Uterus (tissue), 4 donors: ENCODE data around the gene RPS26. TPM values are rescaled to one million over a fixed set of nuclear protein-coding genes. Genes with fewer than 3 reads are reported as not detected.
"Not testable (repeated sequence)": the region's sequence is repeated elsewhere in the genome, so short reads cannot be mapped to it uniquely, and the experiment has no call there.

Experiments used
- DNase-seq, 2 donors: peaks; one replicate each; pipeline ENCODE4 v3.0.0-alpha.2; 2019 to 2020
- H3K27ac ChIP-seq, 2 donors: fragments of 200-600 bp; sonication (generic); 1 replicate in 1 of 2; 2 replicates in 1 of 2; pipeline ENCODE4 v1.5.1; 2016 to 2018
- H3K27me3 ChIP-seq, 2 donors: fragments of 200-600 bp; sonication (generic); one replicate each; pipeline ENCODE4 v1.5.1; 2018 to 2019; ENCODE audit warnings: control low read depth in 1 of 2
- H3K36me3 ChIP-seq, 2 donors: fragments of 200-600 bp; sonication (generic); one replicate each; pipeline ENCODE4 v1.5.1; 2019; ENCODE audit warnings: control low read depth in 1 of 2
- H3K4me1 ChIP-seq, 2 donors: fragments of 200-600 bp; sonication (generic); one replicate each; pipeline ENCODE4 v1.5.1; 2018 to 2019; ENCODE audit warnings: control low read depth in 1 of 2
- H3K4me3 ChIP-seq, 2 donors: fragments of 200-600 bp; sonication (generic); 1 replicate in 1 of 2; 2 replicates in 1 of 2; pipeline ENCODE4 v1.5.1; 2018 to 2019; ENCODE audit warnings: mild to moderate bottlenecking in 1 of 2
- H3K9me3 ChIP-seq, 2 donors: fragments of 200-600 bp; sonication (generic); one replicate each; pipeline ENCODE4 v1.5.1; 2019; ENCODE audit warnings: control low read depth in 1 of 2
- POLR2A ChIP-seq, 2 donors: fragments of 450-650 bp; IDR thresholded peaks; one replicate each; pipeline ENCODE4 v1.6.1; 2016; ENCODE audit warnings: antibody characterized with exemption in 2 of 2, mild to moderate bottlenecking in 1 of 2, moderate library complexity in 1 of 2
- intact Hi-C: fragments of 100-400 bp; cut with DNase I; formaldehyde crosslinking; loops from one replicate; pipeline ENCODE4 v1.15.1; 2023; ENCODE audit warnings: low total_unique reads
- total RNA-seq, 4 donors: library from RNA; depleted of rRNA in 3 of 4; stranded (reverse); fragments of >200 nt in 3 of 4; gene quantifications; one replicate each; pipeline versions ENCODE4 v1.1.0 to v1.2.4, GENCODE V29; 2014 to 2023
- TF ChIP-seq, protein P1 (sequence below), 4 experiments: fragments of 200-600 bp in 2 of 4; fragments of 450-650 bp in 2 of 4; sonication (generic) in 2 of 4; IDR thresholded peaks; one replicate each; pipeline ENCODE4 v1.5.1; 2016 to 2019; ENCODE audit warnings: antibody characterized with exemption in 4 of 4, mild to moderate bottlenecking in 2 of 4, moderate library complexity in 1 of 4
- donor health status: DM: yes; HTN: yes; CAD: no.

The RPS26 gene
- total RNA-seq, 4 donors from 2014 or later: 35.4 to 1,129 (median 240) TPM

DNA sequence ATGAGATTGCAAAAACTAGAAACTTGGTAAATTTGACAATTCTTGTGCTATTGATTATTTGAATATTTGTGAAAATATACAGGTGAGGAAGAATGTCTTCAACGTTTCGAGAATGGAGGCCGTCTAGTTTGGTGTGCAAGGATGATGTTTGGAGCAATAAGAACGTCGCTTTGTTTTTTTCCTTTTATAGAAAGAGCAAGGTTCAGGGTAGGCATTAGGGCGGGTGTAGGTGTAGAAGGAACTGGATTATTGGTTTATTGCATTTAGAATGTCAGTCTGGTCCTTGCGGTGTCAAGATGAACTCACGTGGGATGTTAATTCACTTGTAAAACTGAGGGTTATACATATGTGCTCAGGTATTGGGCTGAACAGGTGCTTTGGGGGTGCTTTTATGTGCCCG, 1.1 kb downstream of the RPS26 start:
- H3K4me1 ChIP-seq: peaks cover 0 to 14% of the 10 kb centered on the region in 2 donors
- H3K27ac ChIP-seq: peak overlapping the region; percentile 91 to 92
- H3K36me3 ChIP-seq: no peaks in the 10 kb centered on the region
- no peaks in the 10 kb centered on the region for H3K27me3 ChIP-seq
- H3K9me3 ChIP-seq: no peaks in the 10 kb centered on the region
- H3K4me3 ChIP-seq: peak overlapping the region; percentile 72 to 79
- intact Hi-C loops: loop anchor here (10.0 kb wide), 1 partner anchor 48 kb away; the partner anchor contains the start of gene SUOX
- no peak for DNase-seq
- no peak for TF ChIP-seq POLR2A (IDR thresholded peaks at IDR 0.05)
- TF ChIP-seq, protein P1, sequence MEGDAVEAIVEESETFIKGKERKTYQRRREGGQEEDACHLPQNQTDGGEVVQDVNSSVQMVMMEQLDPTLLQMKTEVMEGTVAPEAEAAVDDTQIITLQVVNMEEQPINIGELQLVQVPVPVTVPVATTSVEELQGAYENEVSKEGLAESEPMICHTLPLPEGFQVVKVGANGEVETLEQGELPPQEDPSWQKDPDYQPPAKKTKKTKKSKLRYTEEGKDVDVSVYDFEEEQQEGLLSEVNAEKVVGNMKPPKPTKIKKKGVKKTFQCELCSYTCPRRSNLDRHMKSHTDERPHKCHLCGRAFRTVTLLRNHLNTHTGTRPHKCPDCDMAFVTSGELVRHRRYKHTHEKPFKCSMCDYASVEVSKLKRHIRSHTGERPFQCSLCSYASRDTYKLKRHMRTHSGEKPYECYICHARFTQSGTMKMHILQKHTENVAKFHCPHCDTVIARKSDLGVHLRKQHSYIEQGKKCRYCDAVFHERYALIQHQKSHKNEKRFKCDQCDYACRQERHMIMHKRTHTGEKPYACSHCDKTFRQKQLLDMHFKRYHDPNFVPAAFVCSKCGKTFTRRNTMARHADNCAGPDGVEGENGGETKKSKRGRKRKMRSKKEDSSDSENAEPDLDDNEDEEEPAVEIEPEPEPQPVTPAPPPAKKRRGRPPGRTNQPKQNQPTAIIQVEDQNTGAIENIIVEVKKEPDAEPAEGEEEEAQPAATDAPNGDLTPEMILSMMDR (IDR thresholded peaks at IDR 0.05): no peak

- intact Hi-C loops: loop anchor here (10.0 kb wide), 1 partner anchor 51 kb away; the partner anchor contains the start of gene SUOX
- TF ChIP-seq, protein P1 (IDR thresholded peaks at IDR 0.05): no peak
- TF ChIP-seq POLR2A (IDR thresholded peaks at IDR 0.05): no peak
- no peak overlapping the region for H3K4me3 ChIP-seq
- H3K36me3 ChIP-seq: no peaks in the 10 kb centered on the region
- no peaks in the 10 kb centered on the region for H3K9me3 ChIP-seq
- peak overlapping the region in 1 of 2 donors; percentile 53 for H3K27ac ChIP-seq
- no peaks in the 10 kb centered on the region for H3K27me3 ChIP-seq
- peaks cover 0 to 14% of the 10 kb centered on the region in 2 donors for H3K4me1 ChIP-seq
- no peak for DNase-seq
Measured at GRCh38 chr12:56046027-56046780, 4.5 kb downstream of the RPS26 start.

- Histone ChIP-seq H3K4me1 (no peaks in the 10 kb centered on the region), H3K4me3 (no peak overlapping the region), H3K27ac (no peak overlapping the region), H3K27me3 (no peaks in the 10 kb centered on the region), H3K36me3 (no peaks in the 10 kb centered on the region), H3K9me3 (no peaks in the 10 kb centered on the region)
- TF ChIP-seq POLR2A (IDR thresholded peaks at IDR 0.05): no peak
- TF ChIP-seq, protein P1 (IDR thresholded peaks at IDR 0.05): no peak
- intact Hi-C loops: no loop called here
- DNase-seq: no peak
Measured at GRCh38 chr12:56053407-56053893, 11.7 kb downstream of the RPS26 start.

DNA sequence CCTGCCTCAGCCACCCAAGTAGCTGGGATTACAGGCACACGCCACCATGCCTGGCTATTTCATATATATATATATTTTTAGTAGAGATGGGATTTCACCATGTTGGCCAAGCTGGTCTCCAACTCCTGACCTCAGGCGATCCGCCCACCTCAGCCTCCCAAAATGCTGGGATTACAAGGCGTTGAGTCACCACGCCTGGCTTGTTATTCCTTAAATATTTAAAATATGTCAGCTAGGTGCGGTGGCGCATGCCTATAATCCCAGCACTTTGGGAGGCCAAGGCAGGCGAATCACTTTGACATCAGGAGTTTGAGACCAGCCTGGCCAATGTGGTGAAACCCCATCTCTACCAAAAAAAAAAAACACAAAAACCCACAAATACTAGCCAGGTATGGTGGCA, 18.2 kb downstream of the RPS26 start:
- H3K27me3 ChIP-seq, H3K9me3 ChIP-seq, H3K4me1 ChIP-seq, H3K36me3 ChIP-seq, intact Hi-C loops, H3K27ac ChIP-seq, H3K4me3 ChIP-seq, DNase-seq: not testable (repeated sequence)

- intact Hi-C loops: no loop called here
- Histone ChIP-seq H3K4me3 (no peak overlapping the region), H3K36me3 (no peaks in the 10 kb centered on the region), H3K9me3 (no peaks in the 10 kb centered on the region), H3K27me3 (no peaks in the 10 kb centered on the region), H3K4me1 (no peaks in the 10 kb centered on the region), H3K27ac (no peak overlapping the region)
- DNase-seq: no peak
- TF ChIP-seq, protein P1 (IDR thresholded peaks at IDR 0.05): no peak
- TF ChIP-seq POLR2A (IDR thresholded peaks at IDR 0.05): no peak
Measured at GRCh38 chr12:56061982-56062381, 20.3 kb downstream of the RPS26 start.
